Mucosa of descending colon (tissue), 3 donors: ENCODE data around the gene SLC2A13. TPM values are rescaled to one million over a fixed set of nuclear protein-coding genes. Genes with fewer than 3 reads are reported as not detected.

Experiments
- ATAC-seq: fragments of 200-7000 bp; cut with Tn5 transposase; one replicate; pipeline ENCODE4 v1.9.1; 2020; ENCODE audit warnings: mild to moderate bottlenecking, moderate library complexity
- DNase-seq, 3 donors: peaks; one replicate each; pipeline ENCODE4 v3.0.0-alpha.2; 2020
- H3K36me3 ChIP-seq: fragments of 200-600 bp; one replicate; pipeline ENCODE4 v1.8.0; 2021; ENCODE audit warnings: low read depth, mild to moderate bottlenecking
- H3K4me1 ChIP-seq: fragments of 200-600 bp; one replicate; pipeline ENCODE4 v1.8.0; 2021; ENCODE audit warnings: low read depth, mild to moderate bottlenecking
- H3K4me3 ChIP-seq: fragments of 200-600 bp; one replicate; pipeline ENCODE4 v1.8.0; 2021; ENCODE audit warnings: mild to moderate bottlenecking
- H3K9me3 ChIP-seq: fragments of 200-600 bp; one replicate; pipeline ENCODE4 v1.8.0; 2021; ENCODE audit warnings: mild to moderate bottlenecking
- CTCF ChIP-seq: fragments of 200-600 bp; IDR thresholded peaks from one replicate; pipeline ENCODE4 v1.8.0; 2022; ENCODE audit warnings: antibody characterized with exemption, mild to moderate bottlenecking
- intact Hi-C, 2 donors: fragments of 100-400 bp; cut with DNase I in 1 of 2; cut with micrococcal nuclease in 1 of 2; formaldehyde crosslinking; loops; one replicate each; pipeline versions ENCODE4 v1.11.0 to v1.11.1; 2022; cut with DNase I, micrococcal nuclease
- total RNA-seq, 3 donors: library from RNA; stranded (reverse); fragmentation: NEBNext Ultra II Directional in 2 of 3; extraction: Animal tissue kit (Norgen Biotek cat#: 25700) in 2 of 3; gene quantifications; one replicate each; pipeline versions ENCODE4 v1.2.1 to v1.2.4, GENCODE V29; 2021 to 2023
- donor health status: DM: no; HTN: no; CAD: no; lungs with moderate emphysema.
- donor health status: DM: no; HTN: no; CAD: no.
- donor health status: DM: no; HTN: yes; CAD: no.

SLC2A13 gene
- total RNA-seq, 3 donors from 2014 or later, result 25.0 to 41.8 (median 34.1) TPM

GRCh38 chr12:39868328-39868725 is 237.6 kb downstream of the SLC2A13 start:
- Histone ChIP-seq H3K9me3 (no peaks in the 10 kb centered on the region), H3K4me3 (no peak overlapping the region), H3K36me3 (no peaks in the 10 kb centered on the region), H3K4me1 (no peaks in the 10 kb centered on the region)
- ATAC-seq (no peak), DNase-seq (no peak)
- intact Hi-C loops, result no loop called here
- no peak for TF ChIP-seq CTCF

- no peak overlapping the region for H3K4me3 ChIP-seq
- no peak for DNase-seq
Measured at GRCh38 chr12:39867631-39868327, 238.1 kb downstream of the SLC2A13 start.

GRCh38 chr12:39866135-39866534 is 239.7 kb downstream of the SLC2A13 start:
- no peaks in the 10 kb centered on the region for H3K36me3 ChIP-seq
- no peak for TF ChIP-seq CTCF
- DNase-seq (no peak), ATAC-seq (no peak)
- H3K4me1 ChIP-seq, result no peaks in the 10 kb centered on the region
- intact Hi-C loops, result no loop called here
- no peaks in the 10 kb centered on the region for H3K9me3 ChIP-seq
- H3K4me3 ChIP-seq, result no peak overlapping the region

More at GRCh38 chr12:39867631-39868327, 238.1 kb downstream of the SLC2A13 start:
- intact Hi-C loops, result no loop called here
- Histone ChIP-seq H3K4me1 (no peaks in the 10 kb centered on the region), H3K9me3 (no peaks in the 10 kb centered on the region), H3K36me3 (no peaks in the 10 kb centered on the region)
- ATAC-seq, result no peak
- TF ChIP-seq CTCF, result no peak

- H3K9me3 ChIP-seq, result no peaks in the 10 kb centered on the region
- TF ChIP-seq CTCF, result no peak
- intact Hi-C loops, result no loop called here
- ATAC-seq (no peak), DNase-seq (no peak)
- no peak overlapping the region for H3K4me3 ChIP-seq
- no peaks in the 10 kb centered on the region for H3K36me3 ChIP-seq
- no peaks in the 10 kb centered on the region for H3K4me1 ChIP-seq
Measured at GRCh38 chr12:39860695-39861094, 245.2 kb downstream of the SLC2A13 start.

- H3K36me3 ChIP-seq, result no peaks in the 10 kb centered on the region
- no peak for TF ChIP-seq CTCF
- H3K4me1 ChIP-seq, result no peaks in the 10 kb centered on the region
- intact Hi-C loops, result no loop called here
- DNase-seq, result no peak
- H3K9me3 ChIP-seq, result no peaks in the 10 kb centered on the region
- no peak for ATAC-seq
- no peak overlapping the region for H3K4me3 ChIP-seq
Measured at GRCh38 chr12:39853003-39853402, 252.9 kb downstream of the SLC2A13 start.
